Stimulated activated CD4-positive, alpha-beta T cell treated with anti-CD3 and anti-CD28 coated beads, Interleukin-2, amount 100 ng/mL, for 24 hours (primary cell): Measurements from ENCODE around the gene VPS41.
"Not testable (repeated sequence)": the region's sequence is repeated elsewhere in the genome, so short reads cannot be mapped to it uniquely, and the experiment has no call there.

Experiments used
- DNase-seq, 2 donors: peaks; one replicate each; pipeline ENCODE4 v3.0.0-alpha.2; 2020

Gene VPS41

DNA sequence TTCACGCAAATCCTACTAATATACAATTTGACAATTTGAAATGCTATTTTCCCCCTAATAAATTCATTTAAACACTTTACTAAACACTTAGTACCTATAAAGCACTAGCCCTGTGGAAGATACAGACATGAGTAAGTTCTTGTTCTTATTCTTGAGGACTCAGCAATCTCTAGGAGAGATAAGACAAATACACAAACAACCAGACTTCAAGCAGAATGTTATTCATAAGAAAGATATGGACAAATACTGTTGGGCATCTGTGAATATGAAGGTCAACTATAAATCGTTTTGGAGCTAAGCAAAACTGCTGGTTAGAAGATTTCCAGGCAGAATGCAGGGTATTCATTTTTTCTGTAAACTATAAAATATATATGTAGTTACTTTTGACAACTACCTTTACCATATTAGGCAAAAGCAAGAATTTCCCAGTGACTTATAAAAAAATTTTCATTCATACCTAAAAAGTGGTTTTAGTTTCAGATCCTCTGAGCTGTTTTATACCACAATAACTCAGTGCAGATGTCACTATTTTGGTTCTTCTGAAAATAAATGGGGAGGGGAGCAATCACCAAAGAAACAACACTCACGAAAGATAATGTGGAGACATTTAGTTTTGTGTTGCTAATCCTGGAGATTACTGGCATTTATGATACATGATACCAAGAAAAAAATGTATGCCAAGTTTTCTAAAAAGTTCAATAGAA is 3.8 kb downstream of the VPS41 start:
- DNase-seq: no peak

- DNase-seq: no peak
Observed at GRCh38 chr7:38903057-38903456, 5.9 kb downstream of the VPS41 start.

GRCh38 chr7:38902449-38902848 is 6.5 kb downstream of the VPS41 start:
- DNase-seq: no peak

DNA sequence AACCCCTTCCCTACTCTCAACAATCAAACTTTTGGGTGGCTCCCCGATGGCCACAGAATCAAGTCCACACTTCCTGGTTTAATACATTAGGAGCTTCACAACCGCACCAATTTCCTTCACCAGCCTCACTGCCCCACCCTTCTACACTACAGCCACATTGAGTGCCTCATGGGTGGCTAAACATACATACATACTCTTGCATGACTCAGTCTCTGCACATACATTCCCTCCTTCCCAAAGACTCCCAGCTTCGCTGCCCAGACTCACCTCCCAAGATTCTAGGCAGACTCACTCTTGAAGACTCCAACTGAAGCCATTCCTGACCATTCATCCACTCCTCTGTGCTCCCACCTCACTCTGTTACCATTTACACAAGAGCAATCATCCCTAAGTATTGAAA is 15.9 kb downstream of the VPS41 start:
- DNase-seq: no peak

DNA sequence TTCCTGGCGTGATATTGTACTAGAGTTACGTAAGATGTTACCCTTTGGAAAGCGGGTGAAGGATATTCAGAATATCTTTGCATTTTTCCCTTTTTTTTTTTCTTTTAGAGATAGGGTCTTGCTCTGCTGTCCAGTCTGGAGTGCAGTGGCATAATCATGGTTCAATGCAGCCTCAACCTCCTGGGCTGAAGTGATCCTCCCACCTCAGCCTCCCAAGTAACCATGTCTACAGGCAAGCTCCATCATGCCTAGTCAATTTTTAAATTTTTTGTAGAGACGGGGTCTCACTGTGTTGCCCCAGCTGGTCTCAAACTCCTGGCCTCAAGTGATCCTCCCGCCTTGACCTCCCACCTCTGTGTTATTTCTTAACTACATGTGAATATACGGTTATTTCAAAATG is 18.4 kb downstream of the VPS41 start:
- no peak for DNase-seq

DNA sequence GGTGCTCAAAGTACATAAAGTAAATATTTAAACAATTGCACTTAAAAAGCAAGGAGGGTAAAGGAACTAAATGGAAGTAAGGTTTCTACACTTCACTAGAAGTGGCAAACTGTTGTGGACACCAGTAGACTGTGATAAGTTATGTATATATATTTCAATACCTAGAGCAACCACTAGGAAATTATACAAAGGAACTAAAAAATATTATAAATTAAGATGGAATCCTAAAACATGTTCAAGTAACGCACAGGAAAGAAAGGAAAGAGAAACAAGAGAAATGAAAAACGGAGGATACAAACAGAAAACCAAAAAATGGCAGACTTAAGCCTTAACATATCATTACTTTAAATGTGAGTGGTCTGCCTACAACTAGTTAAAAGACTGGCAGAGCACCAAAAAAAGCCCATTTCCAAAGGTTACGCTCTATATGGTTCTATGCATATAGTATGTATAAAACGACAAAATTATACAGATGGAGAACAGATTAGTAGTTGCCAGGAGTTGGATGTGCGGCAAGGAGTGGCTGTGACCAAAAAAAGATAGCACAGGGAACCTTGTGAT is 19.0 kb downstream of the VPS41 start:
- DNase-seq: no peak

DNA sequence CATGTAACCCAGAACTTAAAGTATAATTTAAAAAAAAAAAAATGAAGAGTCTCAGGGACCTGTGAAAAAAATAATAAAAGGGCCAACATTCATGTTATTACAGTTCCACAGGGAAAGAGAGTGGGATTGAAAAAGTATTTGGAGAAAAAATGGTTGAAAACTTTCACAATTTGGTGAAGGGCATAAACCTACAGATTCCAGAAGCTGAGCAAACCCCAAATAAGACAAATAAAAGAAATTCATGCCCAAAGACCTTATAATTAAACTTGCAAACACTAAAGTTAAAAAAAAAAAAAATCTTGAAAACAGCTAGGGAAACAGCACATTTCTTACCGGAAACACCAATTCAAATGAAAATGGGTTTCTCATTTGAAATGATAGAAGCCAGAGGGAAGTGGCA is 19.9 kb downstream of the VPS41 start:
- DNase-seq: no peak

- no peak for DNase-seq
Observed at GRCh38 chr7:38886265-38886664, 22.7 kb downstream of the VPS41 start.

- no peak for DNase-seq
Observed at GRCh38 chr7:38883706-38884105, 25.3 kb downstream of the VPS41 start.

GRCh38 chr7:38881947-38882684 is 26.9 kb downstream of the VPS41 start:
- no peak for DNase-seq

DNA sequence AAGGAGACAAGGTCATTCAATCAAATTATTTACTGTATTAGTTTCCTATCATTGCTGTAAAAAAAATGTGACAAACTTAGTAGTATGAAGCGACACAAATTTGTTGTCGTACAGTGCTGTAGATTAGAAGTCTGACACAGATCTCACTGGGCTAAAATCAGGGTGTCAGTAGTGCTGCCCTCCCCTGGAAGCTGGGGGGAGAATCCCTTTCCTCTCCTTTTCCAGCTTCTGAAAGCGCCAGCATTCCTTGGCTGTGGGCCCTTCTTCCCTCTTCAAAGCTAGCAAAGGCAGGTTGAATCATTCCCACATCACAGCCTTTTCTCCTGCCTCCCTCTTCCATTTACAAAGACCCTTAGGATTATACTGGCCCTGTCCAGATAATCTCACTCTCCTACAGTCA is 28.0 kb downstream of the VPS41 start:
- no peak for DNase-seq

DNA sequence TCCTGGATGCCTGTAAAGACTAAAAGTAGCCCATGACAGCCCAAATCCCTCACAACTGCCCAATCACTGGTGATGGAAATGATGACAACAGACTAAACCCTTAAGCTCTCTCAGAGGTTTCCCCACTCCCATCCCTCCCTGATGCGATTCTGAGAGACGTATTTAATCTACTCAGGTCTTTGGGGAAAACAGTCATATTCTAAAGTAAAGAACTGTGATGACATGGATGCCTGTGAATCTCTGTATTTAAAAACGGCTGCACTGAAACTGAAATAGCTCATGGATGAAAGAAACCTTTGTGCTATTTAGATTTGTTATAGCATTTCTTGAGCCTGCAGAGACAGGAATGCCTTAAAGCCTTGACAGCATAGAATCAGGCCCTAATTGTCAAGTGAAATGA is 28.5 kb downstream of the VPS41 start:
- DNase-seq: no peak

GRCh38 chr7:38880035-38880434 is 29.0 kb downstream of the VPS41 start:
- no peak for DNase-seq

DNA sequence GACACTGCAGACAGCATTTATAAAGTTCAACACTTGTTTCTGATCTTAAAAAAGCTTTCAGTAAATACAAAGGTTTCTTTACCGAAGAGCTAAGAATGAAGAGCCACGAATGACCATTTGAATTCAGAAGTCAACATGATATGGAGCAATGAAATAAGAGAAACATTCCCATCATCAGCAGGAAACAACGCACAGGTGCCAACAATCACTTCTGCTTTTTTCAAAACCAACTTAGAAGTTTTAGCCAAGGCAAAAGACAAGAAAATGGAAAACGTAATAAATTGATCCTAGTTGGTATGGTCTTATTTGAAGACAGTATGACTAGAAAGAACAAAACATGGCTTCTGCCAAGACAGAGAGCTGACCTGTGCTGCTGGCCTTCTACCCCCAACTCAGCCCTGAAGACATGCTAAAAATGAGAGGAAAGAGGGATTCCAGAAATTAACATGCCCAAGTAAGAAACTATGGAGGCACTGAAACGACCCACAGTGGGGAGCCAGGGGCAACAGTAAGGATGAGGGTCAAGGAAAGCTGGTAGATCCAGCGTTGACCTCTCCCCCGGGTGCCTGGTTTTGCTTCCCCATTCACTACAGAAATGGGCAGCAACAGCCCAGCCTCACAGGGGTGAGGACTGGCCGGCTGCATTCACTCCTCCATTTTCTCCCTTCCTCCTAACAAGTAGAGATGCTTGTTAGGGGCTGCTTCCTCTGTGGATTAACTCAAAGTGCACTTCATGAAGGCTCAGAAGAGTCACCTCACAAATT is 30.1 kb downstream of the VPS41 start:
- DNase-seq: no peak

DNA sequence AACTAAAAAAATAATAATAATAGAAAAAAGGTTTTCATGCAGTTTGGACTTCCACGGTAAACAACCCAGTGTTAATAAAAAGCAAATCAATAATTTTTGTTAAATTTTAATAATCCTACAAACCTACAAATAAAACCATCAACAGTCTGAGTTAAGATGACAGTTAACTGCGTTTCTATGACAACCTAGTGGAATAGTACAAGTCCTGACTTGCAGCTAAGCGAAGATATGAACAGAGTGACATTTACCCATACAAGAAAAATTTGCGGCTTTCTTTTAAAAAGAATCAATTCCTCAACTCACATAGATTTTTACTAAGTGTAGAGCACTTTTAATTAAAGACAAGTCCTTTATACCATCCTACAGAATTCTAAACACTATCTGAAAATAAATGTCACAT is 35.6 kb downstream of the VPS41 start:
- no peak for DNase-seq

- no peak for DNase-seq
Observed at GRCh38 chr7:38872202-38872601, 36.8 kb downstream of the VPS41 start.

- DNase-seq: no peak
Observed at GRCh38 chr7:38870147-38870546, 38.8 kb downstream of the VPS41 start.

GRCh38 chr7:38863601-38864291 is 45.2 kb downstream of the VPS41 start:
- no peak for DNase-seq

DNA sequence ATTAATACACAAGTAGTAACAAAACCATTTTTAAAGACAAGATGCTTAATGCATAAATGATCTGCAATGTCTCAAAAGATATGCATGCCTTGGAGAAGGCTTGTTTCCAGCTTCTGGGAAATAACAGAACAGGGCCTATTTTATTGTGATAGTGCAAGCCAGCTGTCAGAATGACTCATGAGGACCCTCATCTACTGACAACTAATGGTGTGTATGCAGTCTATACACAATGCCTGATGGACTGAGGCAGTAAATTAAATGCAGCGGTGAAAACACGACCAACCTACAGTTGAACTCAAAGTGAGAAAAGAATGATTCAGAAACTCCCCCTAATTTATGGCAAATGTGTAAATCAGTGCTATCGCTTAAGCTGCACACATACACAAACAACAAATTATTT is 46.3 kb downstream of the VPS41 start:
- no peak for DNase-seq

DNA sequence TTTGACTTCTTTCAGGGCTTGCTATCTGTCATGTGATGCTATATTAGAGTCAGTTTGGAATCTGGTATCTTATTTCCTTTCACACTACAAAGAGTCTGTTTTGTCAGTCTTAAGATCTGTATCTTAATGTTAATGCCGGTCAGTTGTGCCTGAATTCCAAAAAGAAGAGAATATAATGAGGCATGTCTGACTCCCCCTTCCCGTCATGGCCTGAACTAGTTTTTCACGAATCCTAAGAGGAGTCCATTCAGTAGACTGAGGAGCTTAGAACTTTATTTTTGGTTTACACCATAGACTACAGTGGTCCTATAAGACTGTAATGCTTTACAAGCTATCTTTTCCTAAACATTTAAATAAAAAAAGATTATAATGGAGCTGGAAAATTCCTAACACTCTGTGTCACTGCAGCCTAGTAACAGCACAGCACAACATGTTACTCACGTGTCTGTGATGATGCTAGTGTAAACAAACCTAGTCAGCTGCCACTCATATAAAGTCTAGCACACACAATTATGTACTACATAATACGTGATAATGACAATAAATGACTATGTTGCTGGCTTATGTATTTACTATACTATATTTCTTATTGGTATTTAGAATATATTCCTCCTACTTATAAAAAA is 50.6 kb downstream of the VPS41 start:
- DNase-seq: no peak

- no peak for DNase-seq
Observed at GRCh38 chr7:38855867-38856266, 53.1 kb downstream of the VPS41 start.

DNA sequence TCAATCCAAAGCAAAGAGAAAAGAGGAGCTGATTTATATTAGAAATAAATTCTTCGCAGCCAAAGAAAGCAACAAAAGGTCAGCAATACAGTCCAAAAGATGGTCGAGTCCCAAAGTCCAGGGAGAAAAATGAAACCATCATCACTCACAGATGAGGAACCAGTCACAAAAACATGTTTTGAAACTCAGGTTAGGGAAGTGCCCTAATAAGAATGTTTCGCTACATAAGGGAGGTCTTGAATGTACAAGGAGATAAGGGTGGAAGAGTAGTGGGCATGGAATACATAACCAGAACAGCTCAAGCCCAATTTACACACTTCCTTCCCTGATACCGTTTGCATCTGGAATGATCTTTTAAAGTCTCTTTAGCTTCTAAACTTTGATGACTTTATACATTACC is 53.6 kb downstream of the VPS41 start:
- DNase-seq: no peak

GRCh38 chr7:38854947-38855346 is 54.0 kb downstream of the VPS41 start:
- not testable (repeated sequence) for DNase-seq
